WTC11 (cell line): ENCODE results near the gene HS1BP3. TPM values are rescaled to one million over a fixed set of nuclear protein-coding genes. Genes with fewer than 3 reads are reported as not detected.

Experiments used
- ATAC-seq: fragments of 200-7000 bp; cut with Tn5 transposase; 2 replicates; pipeline ENCODE4 v1.10.0; 2021; ENCODE audit warnings: mild to moderate bottlenecking, moderate library complexity
- CTCF ChIA-PET: fragments of 300-600 bp; sonication (Branson Sonifier 250); formaldehyde crosslinking; loops from one replicate; lab custom pipeline; 2021; ENCODE audit warnings: antibody characterized with exemption; lab: Charles Lee
- POLR2A ChIA-PET: fragments of 350-600 bp; sonication (Branson Sonifier 250); formaldehyde crosslinking; loops from one replicate; lab custom pipeline; 2021; ENCODE audit warnings: antibody characterized with exemption; lab: Charles Lee
- DNase-seq: peaks from one replicate; pipeline ENCODE4 v3.0.0; 2021; ENCODE audit warnings: low spot score
- H3K27ac Mint-ChIP-seq: 2 replicates; pipeline ENCODE4 v1.8.0; 2021; ENCODE audit warnings: mixed read lengths
- H3K27me3 Mint-ChIP-seq: 2 replicates; pipeline ENCODE4 v1.8.0; 2021; ENCODE audit warnings: low read depth, mild to moderate bottlenecking, moderate library complexity, mixed read lengths
- H3K36me3 Mint-ChIP-seq: 2 replicates; pipeline ENCODE4 v1.8.0; 2021; ENCODE audit warnings: mixed read lengths
- H3K4me1 Mint-ChIP-seq: 2 replicates; pipeline ENCODE4 v1.8.0; 2022; ENCODE audit warnings: mixed read lengths
- H3K4me3 Mint-ChIP-seq: 2 replicates; pipeline ENCODE4 v1.8.0; 2021; ENCODE audit warnings: mild to moderate bottlenecking, moderate library complexity, mixed read lengths
- H3K9me3 Mint-ChIP-seq: 2 replicates; pipeline ENCODE4 v1.8.0; 2021; ENCODE audit warnings: mixed read lengths
- CREM ChIP-seq: sonication (generic); formaldehyde crosslinking; IDR thresholded peaks from 2 replicates; pipeline ENCODE4 v1.8.1; 2022; ENCODE audit warnings: mild to moderate bottlenecking, missing genetic modification reagents, moderate library complexity
- FOXP1 ChIP-seq: sonication (generic); formaldehyde crosslinking; IDR thresholded peaks from 2 replicates; pipeline ENCODE4 v1.8.0; 2022; ENCODE audit warnings: missing genetic modification reagents, mild to moderate bottlenecking, moderate library complexity, borderline replicate concordance
- GABPB1 ChIP-seq: sonication (generic); formaldehyde crosslinking; IDR thresholded peaks from 2 replicates; pipeline ENCODE4 v1.8.1; 2023; ENCODE audit warnings: mild to moderate bottlenecking, missing genetic modification reagents
- GRHL2 ChIP-seq: fragments of 250-450 bp; sonication (Bioruptor Pico); IDR thresholded peaks from 2 replicates; pipeline ENCODE4 v1.8.0; 2022; ENCODE audit warnings: mild to moderate bottlenecking, moderate library complexity; ENCODE audit not compliant: insufficient replicate concordance, severe bottlenecking
- IRF2 ChIP-seq: sonication (generic); formaldehyde crosslinking; IDR thresholded peaks from 2 replicates; pipeline ENCODE4 v1.8.0; 2022; ENCODE audit warnings: low read depth, missing genetic modification reagents, borderline replicate concordance
- OVOL2 ChIP-seq: fragments of 250-450 bp; sonication (Bioruptor Pico); IDR thresholded peaks from 2 replicates; pipeline ENCODE4 v1.9.0; 2021; ENCODE audit warnings: mild to moderate bottlenecking, borderline replicate concordance
- RORB ChIP-seq: fragments of 250-450 bp; sonication (Bioruptor Pico); IDR thresholded peaks from 2 replicates; pipeline ENCODE4 v1.9.0; 2021; ENCODE audit warnings: mild to moderate bottlenecking
- SMAD3 ChIP-seq: sonication (generic); formaldehyde crosslinking; IDR thresholded peaks from 2 replicates; pipeline ENCODE4 v1.8.0; 2022; ENCODE audit warnings: missing genetic modification reagents, mild to moderate bottlenecking, borderline replicate concordance
- SMAD4 ChIP-seq: sonication (generic); formaldehyde crosslinking; IDR thresholded peaks from 2 replicates; pipeline ENCODE4 v1.8.0; 2022; ENCODE audit warnings: mild to moderate bottlenecking, missing genetic modification reagents
- TCF7 ChIP-seq: sonication (generic); formaldehyde crosslinking; IDR thresholded peaks from 2 replicates; pipeline ENCODE4 v1.8.0; 2022; ENCODE audit warnings: mild to moderate bottlenecking, low read depth, missing genetic modification reagents, moderate library complexity
- TEAD4 ChIP-seq: sonication (generic); formaldehyde crosslinking; IDR thresholded peaks from 2 replicates; pipeline ENCODE4 v1.8.0; 2022; ENCODE audit warnings: mild to moderate bottlenecking, missing genetic modification reagents
- ZNF317 ChIP-seq: sonication (generic); formaldehyde crosslinking; IDR thresholded peaks from 2 replicates; pipeline ENCODE4 v1.8.1; 2023; ENCODE audit warnings: low read depth, mild to moderate bottlenecking, moderate library complexity, missing genetic modification reagents, borderline replicate concordance
- ZNF423 ChIP-seq: fragments of 250-450 bp; sonication (Bioruptor Pico); IDR thresholded peaks from 2 replicates; pipeline ENCODE4 v2.1.2; 2022; ENCODE audit warnings: mild to moderate bottlenecking, moderate library complexity
- total RNA-seq: library from RNA; stranded (reverse); gene quantifications from 3 replicates; pipeline ENCODE4 v1.2.3, GENCODE V29; 2021
- TF ChIP-seq, protein P1 (sequence below): fragments of 250-450 bp; sonication (Bioruptor Pico); IDR thresholded peaks from 2 replicates; pipeline ENCODE4 v2.1.2; 2022; ENCODE audit warnings: mild to moderate bottlenecking, moderate library complexity
- TF ChIP-seq, protein P2 (sequence below): sonication (generic); formaldehyde crosslinking; IDR thresholded peaks from 2 replicates; pipeline ENCODE4 v1.8.0; 2022; ENCODE audit warnings: mild to moderate bottlenecking, missing genetic modification reagents
- TF ChIP-seq, protein P3 (sequence below): sonication (generic); formaldehyde crosslinking; IDR thresholded peaks from 2 replicates; pipeline ENCODE4 v1.8.0; 2023; ENCODE audit warnings: missing genetic modification reagents, mild to moderate bottlenecking, borderline replicate concordance
- TF ChIP-seq, protein P4 (sequence below): fragments of 250-450 bp; sonication (Bioruptor Pico); IDR thresholded peaks from 2 replicates; pipeline ENCODE4 v1.8.0; 2021; ENCODE audit warnings: mild to moderate bottlenecking
- TF ChIP-seq, protein P5 (sequence below): sonication (generic); formaldehyde crosslinking; conservative IDR thresholded peaks from 2 replicates; pipeline ENCODE4 v1.8.1; 2022; ENCODE audit warnings: mild to moderate bottlenecking, missing genetic modification reagents
- TF ChIP-seq, protein P6 (sequence below): sonication (generic); formaldehyde crosslinking; IDR thresholded peaks from 2 replicates; pipeline ENCODE4 v1.8.0; 2022; ENCODE audit warnings: mild to moderate bottlenecking, missing genetic modification reagents
- TF ChIP-seq, protein P7 (sequence below): sonication (generic); formaldehyde crosslinking; IDR thresholded peaks from 2 replicates; pipeline ENCODE4 v1.8.1; 2023; ENCODE audit warnings: mild to moderate bottlenecking, moderate library complexity, missing genetic modification reagents
- TF ChIP-seq, protein P8 (sequence below): sonication (generic); formaldehyde crosslinking; IDR thresholded peaks from 2 replicates; pipeline ENCODE4 v1.8.1; 2022; ENCODE audit warnings: low read depth, mild to moderate bottlenecking, moderate library complexity, missing genetic modification reagents, borderline replicate concordance

The HS1BP3 gene
- total RNA-seq, 1 experiment from 2014 or later, result 17.9 TPM

DNA sequence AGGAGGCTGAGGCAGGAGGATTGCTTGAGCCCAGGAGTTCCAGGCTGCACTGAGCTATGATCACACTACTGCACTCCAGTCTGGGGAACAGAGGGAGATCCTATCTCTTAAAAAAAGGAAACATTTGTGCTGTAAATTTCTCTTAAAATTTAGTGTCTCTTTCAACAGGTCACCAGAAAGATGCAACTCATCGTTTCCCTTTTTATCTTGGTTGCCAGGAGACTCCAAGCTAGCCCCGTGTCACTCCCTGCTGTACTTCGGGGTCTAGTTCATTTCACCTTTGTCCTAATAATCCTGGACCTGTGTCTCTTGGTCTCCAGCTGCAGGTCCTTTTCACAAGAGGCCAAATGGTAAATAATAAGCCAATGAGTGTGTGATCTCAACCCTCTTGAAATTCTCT, 7.1 kb downstream of the HS1BP3 start (continued):
- TF ChIP-seq, protein P1, sequence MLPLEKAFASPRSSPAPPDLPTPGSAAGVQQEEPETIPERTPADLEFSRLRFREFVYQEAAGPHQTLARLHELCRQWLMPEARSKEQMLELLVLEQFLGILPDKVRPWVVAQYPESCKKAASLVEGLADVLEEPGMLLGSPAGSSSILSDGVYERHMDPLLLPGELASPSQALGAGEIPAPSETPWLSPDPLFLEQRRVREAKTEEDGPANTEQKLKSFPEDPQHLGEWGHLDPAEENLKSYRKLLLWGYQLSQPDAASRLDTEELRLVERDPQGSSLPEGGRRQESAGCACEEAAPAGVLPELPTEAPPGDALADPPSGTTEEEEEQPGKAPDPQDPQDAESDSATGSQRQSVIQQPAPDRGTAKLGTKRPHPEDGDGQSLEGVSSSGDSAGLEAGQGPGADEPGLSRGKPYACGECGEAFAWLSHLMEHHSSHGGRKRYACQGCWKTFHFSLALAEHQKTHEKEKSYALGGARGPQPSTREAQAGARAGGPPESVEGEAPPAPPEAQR (CRISPR knock-in tag), result no peak
- TF ChIP-seq SMAD4 (CRISPR knock-in tag) (no peak), FOXP1 (CRISPR knock-in tag) (no peak), TEAD4 (no peak), RORB (CRISPR knock-in tag) (no peak)
- TF ChIP-seq, protein P2, sequence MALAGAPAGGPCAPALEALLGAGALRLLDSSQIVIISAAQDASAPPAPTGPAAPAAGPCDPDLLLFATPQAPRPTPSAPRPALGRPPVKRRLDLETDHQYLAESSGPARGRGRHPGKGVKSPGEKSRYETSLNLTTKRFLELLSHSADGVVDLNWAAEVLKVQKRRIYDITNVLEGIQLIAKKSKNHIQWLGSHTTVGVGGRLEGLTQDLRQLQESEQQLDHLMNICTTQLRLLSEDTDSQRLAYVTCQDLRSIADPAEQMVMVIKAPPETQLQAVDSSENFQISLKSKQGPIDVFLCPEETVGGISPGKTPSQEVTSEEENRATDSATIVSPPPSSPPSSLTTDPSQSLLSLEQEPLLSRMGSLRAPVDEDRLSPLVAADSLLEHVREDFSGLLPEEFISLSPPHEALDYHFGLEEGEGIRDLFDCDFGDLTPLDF (CRISPR knock-in tag), result no peak
- TF ChIP-seq, protein P3, sequence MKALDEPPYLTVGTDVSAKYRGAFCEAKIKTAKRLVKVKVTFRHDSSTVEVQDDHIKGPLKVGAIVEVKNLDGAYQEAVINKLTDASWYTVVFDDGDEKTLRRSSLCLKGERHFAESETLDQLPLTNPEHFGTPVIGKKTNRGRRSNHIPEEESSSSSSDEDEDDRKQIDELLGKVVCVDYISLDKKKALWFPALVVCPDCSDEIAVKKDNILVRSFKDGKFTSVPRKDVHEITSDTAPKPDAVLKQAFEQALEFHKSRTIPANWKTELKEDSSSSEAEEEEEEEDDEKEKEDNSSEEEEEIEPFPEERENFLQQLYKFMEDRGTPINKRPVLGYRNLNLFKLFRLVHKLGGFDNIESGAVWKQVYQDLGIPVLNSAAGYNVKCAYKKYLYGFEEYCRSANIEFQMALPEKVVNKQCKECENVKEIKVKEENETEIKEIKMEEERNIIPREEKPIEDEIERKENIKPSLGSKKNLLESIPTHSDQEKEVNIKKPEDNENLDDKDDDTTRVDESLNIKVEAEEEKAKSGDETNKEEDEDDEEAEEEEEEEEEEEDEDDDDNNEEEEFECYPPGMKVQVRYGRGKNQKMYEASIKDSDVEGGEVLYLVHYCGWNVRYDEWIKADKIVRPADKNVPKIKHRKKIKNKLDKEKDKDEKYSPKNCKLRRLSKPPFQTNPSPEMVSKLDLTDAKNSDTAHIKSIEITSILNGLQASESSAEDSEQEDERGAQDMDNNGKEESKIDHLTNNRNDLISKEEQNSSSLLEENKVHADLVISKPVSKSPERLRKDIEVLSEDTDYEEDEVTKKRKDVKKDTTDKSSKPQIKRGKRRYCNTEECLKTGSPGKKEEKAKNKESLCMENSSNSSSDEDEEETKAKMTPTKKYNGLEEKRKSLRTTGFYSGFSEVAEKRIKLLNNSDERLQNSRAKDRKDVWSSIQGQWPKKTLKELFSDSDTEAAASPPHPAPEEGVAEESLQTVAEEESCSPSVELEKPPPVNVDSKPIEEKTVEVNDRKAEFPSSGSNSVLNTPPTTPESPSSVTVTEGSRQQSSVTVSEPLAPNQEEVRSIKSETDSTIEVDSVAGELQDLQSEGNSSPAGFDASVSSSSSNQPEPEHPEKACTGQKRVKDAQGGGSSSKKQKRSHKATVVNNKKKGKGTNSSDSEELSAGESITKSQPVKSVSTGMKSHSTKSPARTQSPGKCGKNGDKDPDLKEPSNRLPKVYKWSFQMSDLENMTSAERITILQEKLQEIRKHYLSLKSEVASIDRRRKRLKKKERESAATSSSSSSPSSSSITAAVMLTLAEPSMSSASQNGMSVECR, result no peak
- TF ChIP-seq, all 79 proteins: peak for 0

DNA sequence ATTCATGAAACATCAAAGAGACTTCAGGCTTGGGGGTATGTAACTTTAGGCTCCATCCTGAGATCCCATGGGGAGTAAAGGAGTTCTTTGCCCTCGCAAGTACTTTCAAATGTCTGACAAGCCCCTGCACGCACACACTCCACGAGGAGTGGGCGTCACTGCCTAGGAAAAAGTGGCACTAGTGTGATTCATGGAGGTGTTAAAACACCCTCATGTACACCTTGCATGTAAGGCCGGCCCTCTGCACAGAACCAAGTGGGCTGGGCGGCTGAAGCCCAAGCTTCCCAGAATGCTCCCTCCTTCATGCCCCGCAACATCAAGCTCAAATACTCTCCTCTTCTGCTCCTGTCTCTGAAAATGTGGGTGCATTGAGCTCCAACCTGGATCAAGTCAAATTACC, 7.8 kb downstream of the HS1BP3 start:
- no peak for ATAC-seq
- Mint-ChIP-seq H3K27me3 (no peaks in the 10 kb centered on the region), H3K4me3 (no peak overlapping the region)
- no peak for TF ChIP-seq OVOL2 (CRISPR knock-in tag)
- TF ChIP-seq ZNF317 (CRISPR knock-in tag), result no peak
- TF ChIP-seq, protein P4, sequence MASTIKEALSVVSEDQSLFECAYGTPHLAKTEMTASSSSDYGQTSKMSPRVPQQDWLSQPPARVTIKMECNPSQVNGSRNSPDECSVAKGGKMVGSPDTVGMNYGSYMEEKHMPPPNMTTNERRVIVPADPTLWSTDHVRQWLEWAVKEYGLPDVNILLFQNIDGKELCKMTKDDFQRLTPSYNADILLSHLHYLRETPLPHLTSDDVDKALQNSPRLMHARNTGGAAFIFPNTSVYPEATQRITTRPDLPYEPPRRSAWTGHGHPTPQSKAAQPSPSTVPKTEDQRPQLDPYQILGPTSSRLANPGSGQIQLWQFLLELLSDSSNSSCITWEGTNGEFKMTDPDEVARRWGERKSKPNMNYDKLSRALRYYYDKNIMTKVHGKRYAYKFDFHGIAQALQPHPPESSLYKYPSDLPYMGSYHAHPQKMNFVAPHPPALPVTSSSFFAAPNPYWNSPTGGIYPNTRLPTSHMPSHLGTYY (CRISPR knock-in tag), result no peak
- TF ChIP-seq, protein P5, sequence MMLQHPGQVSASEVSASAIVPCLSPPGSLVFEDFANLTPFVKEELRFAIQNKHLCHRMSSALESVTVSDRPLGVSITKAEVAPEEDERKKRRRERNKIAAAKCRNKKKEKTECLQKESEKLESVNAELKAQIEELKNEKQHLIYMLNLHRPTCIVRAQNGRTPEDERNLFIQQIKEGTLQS, result no peak
- TF ChIP-seq, protein P6, sequence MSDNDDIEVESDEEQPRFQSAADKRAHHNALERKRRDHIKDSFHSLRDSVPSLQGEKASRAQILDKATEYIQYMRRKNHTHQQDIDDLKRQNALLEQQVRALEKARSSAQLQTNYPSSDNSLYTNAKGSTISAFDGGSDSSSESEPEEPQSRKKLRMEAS, result no peak
- no peak for TF ChIP-seq GABPB1 (CRISPR knock-in tag)
- no peak for TF ChIP-seq CREM
- TF ChIP-seq ZNF423, result no peak
- TF ChIP-seq GRHL2 (CRISPR knock-in tag), result no peak
- TF ChIP-seq TCF7 (CRISPR knock-in tag), result no peak
- no peak for TF ChIP-seq IRF2
- TF ChIP-seq, protein P7, sequence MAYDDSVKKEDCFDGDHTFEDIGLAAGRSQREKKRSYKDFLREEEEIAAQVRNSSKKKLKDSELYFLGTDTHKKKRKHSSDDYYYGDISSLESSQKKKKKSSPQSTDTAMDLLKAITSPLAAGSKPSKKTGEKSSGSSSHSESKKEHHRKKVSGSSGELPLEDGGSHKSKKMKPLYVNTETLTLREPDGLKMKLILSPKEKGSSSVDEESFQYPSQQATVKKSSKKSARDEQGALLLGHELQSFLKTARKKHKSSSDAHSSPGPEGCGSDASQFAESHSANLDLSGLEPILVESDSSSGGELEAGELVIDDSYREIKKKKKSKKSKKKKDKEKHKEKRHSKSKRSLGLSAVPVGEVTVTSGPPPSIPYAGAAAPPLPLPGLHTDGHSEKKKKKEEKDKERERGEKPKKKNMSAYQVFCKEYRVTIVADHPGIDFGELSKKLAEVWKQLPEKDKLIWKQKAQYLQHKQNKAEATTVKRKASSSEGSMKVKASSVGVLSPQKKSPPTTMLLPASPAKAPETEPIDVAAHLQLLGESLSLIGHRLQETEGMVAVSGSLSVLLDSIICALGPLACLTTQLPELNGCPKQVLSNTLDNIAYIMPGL (CRISPR knock-in tag), result no peak
- TF ChIP-seq, protein P2 (CRISPR knock-in tag), result no peak
- TF ChIP-seq SMAD3, result no peak
- TF ChIP-seq TEAD4, result no peak
- TF ChIP-seq, protein P8, sequence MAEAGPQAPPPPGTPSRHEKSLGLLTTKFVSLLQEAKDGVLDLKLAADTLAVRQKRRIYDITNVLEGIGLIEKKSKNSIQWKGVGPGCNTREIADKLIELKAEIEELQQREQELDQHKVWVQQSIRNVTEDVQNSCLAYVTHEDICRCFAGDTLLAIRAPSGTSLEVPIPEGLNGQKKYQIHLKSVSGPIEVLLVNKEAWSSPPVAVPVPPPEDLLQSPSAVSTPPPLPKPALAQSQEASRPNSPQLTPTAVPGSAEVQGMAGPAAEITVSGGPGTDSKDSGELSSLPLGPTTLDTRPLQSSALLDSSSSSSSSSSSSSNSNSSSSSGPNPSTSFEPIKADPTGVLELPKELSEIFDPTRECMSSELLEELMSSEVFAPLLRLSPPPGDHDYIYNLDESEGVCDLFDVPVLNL, result no peak

More for the DNA sequence above, 7.8 kb downstream of the HS1BP3 start:
- Mint-ChIP-seq H3K27ac (no peak overlapping the region), H3K36me3 (peaks cover 6% of the 10 kb centered on the region; the same call in 1 of the 2 replicates), H3K9me3 (no peaks in the 10 kb centered on the region), H3K4me1 (peaks cover 5% of the 10 kb centered on the region)
- DNase-seq, result no peak
- POLR2A ChIA-PET, result interaction anchor here (0.6 to 1.8 kb wide), 3 partner anchors 196 to 232 kb away, joined by 3 to 20 read pairs (median 7); partner anchors contain the start of gene RHOB
- CTCF ChIA-PET, result interaction anchor here (0.6 to 3.5 kb wide), 52 partner anchors 8 to 417 kb away, joined by 3 to 52 read pairs (median 6); partner anchors contain the start of genes GDF7, HS1BP3 and RHOB
